GM21717 (cell line): ENCODE results near the gene SLC8A2.
"Not testable (repeated sequence)": the region's sequence is repeated elsewhere in the genome, so short reads cannot be mapped to it uniquely, and the experiment has no call there.

ENCODE experiments used
- ATAC-seq: cut with Tn5 transposase; IDR thresholded peaks from one replicate; pipeline ENCODE4 v1.9.1; 2021; ENCODE audit warnings: mild to moderate bottlenecking, moderate library complexity; ENCODE audit not compliant: unreplicated experiment

The SLC8A2 gene

DNA sequence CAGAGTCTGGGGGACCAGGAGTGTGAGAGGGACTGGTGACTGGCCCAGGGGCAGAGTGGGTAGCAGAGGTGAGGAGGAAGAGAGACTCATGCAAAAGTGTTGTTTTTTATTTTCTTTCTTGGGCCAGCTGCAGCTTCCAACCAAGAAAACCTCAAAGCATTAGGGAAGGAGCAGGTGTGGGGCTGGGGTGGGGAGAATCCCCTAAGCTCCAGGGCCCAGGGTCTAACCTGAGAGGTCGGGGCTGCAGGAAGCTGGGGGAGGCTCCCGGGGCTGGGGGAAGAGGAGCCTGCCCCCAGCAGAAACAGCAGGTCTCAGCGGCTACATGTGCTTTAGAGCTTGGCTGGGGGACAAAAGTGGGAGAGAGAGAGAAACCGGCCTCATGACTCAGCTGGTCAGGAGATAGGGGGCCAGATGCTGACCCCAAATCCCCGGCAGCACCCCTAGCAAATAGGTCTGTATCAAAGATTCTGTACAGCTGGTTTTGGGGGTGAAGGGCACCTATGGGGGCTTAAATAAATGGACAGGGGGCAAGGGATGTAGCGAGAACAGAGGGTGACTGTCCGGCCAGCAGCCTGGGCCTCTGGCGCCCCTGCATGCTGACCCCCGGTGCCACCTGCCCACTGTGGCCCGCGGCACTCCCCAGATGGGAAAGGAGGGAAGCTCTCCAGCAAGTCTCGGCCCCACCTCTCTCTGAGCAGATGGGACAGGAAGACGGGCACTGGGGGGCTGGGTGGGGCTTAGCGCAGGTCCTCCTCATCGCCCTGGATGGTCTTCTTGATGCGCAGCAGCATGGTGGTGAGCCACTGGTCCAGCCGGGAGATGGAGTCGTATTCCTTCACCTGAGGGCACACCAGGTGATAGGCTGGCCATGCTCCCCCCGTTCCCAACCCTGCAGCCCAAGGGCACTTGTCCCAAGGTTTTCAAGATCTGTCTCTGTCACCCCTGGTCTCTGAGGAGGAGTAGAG, 16.1 kb upstream of the SLC8A2 start:
- no peak for ATAC-seq

DNA sequence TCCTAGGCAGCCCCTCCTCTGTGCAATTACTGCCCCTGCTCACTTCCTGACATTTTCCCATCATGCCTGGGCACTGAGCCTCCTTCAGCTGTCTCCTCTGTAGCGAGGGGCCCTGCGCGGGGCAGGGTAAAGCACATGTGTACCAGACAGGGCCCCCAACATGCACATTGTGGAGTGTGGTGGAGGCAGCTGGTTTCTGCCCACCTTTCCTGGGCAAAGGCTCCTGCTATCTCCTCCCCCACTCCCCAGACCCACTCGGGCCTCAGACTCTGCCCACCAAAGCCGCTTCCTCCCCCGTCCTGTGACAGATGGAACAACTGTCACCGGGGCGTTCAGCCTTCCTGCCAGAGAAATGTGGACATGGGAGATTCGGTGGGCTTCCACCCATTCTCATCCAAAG, 15.2 kb upstream of the SLC8A2 start:
- no peak for ATAC-seq

DNA sequence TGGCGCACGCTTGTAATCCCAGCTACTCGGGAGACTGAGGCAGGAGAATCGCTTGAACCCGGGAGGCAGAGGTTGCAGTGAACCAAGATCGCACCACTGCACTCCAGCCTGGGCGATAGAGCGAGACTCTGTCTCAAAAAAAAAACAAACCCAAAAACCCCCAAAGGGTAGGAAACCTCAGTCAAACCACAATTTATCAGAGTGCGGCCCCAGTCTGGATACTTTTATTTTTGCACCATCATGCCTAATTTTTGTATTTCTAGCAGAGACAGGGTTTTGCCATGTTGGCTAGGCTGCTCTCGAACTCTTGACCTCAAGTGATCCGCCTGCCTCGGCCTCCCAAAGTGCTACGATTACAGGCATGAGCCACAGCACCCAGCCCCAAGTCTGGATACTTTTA, 14.5 kb upstream of the SLC8A2 start:
- ATAC-seq, result not testable (repeated sequence)

DNA sequence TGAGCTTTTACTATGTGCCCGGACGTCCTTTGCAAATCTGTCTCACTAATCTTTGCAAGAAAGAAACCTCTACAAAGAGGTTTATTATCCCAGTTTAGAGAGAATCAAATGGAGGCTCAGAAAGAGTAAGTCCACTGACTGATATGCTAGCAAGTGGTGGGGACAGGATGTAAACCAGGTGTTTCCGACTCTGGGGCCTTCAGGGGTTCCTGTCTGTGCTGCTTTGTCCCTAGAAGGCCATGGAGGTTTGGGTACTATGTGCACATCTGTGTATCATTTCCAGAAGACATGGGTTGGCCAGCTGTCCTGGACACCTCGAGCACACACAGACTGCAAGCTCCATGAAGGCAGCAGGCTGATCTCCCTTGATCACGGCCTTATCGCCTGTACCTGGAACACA, 13.5 kb upstream of the SLC8A2 start:
- no peak for ATAC-seq

- no peak for ATAC-seq
These were observed 12.4 kb upstream of the SLC8A2 start, which contains the start of gene KPTN for GRCh38 chr19:47483800-47484690. Gene KPTN (minus strand): TSS chr19:47484219. CDS start chr19:47484160, 59 bp downstream.

DNA sequence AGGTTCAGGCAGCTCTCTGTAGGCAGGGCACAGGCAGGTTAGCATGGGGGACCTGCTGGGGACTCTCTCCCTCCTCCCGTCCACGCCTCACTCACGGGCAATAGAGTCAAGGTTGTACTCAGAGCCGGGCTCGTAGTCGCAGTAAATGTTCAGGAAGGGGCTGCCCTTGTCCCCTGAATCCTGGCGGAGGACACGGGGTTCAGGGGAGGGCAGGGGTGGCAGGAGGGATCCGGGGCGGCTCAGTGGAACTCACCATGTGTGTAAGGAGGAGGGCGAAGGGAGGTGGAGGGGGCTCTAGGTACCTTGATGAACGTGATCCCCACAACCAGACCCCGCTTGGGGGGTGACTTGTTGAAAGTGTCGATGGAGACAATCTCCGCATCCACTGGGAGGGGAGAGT, 11.5 kb upstream of the SLC8A2 start:
- ATAC-seq, result no peak

- ATAC-seq, result no peak
These were observed 9.9 kb upstream of the SLC8A2 start for GRCh38 chr19:47481460-47482052.

DNA sequence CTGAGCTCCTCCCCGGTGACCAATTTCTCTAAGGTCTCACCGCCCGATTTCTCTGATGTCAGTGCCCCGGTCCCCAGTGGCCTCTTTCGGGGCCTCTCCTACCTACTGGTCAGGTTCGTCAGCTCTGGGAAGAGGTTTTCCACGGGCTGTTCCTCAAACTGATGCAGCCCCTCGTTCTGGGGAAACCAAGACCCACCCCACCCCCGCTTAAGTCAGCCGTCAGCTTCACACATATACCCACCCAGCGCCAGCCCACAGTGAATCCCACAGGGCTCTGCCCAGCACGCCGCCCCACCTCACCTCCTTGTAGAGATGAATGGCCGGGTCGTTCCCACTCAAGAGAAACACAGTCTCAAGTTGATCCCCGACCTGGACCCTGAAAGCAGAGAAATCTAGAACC, 9.0 kb upstream of the SLC8A2 start:
- ATAC-seq, result no peak

- no peak for ATAC-seq
These were observed 8.2 kb upstream of the SLC8A2 start for GRCh38 chr19:47479701-47480503.

DNA sequence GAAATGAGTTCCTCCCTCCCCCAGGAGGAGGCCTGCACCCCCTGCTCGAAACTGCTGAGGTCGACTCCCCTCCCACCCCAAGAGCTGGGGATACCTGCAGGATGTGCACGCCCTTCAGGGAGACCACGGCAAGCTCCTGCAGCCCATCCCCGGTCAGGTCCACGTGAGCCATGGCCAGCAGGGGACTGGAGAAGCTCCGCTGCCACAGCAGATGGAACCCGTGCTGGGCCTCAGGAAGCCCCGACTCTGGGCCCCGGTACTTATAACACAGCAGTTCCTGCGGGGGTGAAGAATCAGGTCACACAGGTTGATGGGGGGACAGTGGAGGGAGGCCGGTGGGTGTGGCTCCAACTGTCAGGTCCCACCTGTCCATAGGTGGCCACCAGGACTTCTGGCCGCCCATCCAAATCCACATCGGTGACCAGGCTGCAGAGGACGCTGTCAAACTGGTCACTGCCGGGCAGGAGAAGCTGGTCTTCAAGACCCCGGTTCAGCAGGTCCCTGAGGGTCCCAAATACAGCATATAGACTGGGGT, 4.8 kb upstream of the SLC8A2 start:
- no peak for ATAC-seq

DNA sequence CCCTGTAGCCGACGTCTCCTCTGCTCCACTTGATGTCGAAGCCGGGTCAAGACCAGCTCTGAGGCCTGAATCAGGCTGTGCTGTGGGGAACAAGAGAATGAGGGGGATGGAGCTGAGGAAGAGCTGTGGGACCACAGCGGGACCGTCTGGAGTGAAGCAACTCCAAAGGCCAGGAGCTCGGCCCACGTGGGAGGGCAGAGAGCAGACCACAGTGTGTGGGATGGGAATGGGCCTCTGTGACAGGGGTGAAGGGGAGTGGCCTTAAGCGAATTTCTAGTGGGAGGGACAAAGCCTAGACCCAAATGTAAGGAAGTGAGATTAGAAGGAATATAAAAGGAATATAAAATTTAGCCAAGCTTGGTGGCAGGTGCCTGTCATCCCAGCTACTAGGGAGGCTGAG, 3.8 kb upstream of the SLC8A2 start:
- no peak for ATAC-seq

- no peak for ATAC-seq
These were observed 1.6 kb upstream of the SLC8A2 start for GRCh38 chr19:47473336-47473735.

- ATAC-seq, result no peak
These were observed 336 bp downstream of the SLC8A2 start for GRCh38 chr19:47471381-47471732.

DNA sequence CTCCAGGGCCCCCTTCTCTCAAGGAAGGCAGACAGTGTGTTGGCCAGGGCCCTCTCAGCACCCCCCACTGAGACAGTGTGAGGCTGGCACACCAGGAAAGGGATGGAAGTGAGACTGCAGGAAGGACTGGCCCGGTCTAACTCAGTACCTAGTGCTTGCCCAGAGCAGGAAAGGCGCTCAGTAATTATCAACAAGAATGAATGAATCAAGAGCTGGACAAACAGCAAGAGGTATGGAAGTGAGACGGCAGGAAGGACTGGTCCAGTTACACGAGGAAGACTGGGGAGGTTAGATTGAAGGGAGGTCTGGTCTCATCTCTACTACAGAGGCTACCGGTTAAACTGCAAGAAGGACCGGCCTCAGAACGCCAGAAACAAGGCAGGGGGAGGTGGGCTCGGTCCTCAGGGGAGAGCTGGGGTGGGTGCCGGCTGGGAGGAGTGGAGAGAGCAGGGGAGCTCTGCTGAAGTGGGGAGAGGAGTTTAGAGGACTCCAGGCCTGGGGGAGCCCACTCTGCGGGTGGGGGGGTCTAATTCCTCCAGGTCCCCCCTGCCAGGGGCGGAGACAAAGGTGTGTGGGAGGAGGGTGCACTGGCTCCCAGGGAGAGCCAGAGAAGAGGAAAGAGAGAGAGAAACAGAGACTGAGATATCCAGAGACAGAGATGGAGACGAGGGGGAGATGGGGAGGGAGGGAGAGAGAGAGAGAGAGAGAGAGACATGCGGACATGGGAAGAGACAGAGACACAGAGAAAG, 1.1 kb downstream of the SLC8A2 start:
- no peak for ATAC-seq

DNA sequence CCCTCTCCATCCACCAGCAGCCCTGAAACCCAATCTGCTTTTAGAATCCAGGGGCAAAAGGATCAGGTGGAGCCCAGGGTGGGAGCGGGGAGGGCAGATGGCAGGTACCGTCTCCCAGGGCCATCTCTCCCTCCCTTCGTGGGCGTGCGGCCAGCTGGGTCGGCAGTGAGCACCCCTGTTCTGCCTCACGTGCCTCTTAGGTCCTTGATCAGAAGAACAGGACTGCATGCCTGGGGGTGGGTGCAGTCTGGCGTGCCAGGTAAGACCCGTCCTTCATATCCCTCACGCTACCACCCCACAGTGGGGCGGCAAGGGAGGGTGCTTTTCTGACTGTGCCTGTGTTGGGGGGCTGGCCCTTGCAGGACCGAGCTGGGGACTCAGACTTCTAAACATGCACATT, 2.0 kb downstream of the SLC8A2 start:
- no peak for ATAC-seq

DNA sequence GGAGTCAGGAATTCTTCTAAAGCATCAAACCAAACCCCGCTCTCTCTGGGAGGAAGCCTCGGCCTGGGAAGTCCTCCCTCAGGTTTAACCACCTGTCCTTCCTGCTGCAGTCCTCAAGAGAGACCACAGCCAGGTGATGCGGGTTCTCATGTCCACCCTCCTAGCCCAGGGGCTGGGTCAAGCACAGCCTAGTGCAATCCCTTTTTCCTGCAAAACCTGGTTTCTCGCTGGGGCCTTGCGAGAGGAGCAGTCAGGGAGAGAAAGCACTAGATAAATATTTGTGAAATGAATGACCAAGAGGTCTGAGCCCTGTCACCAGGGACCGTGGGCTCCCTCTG, 2.4 kb downstream of the SLC8A2 start:
- no peak for ATAC-seq

DNA sequence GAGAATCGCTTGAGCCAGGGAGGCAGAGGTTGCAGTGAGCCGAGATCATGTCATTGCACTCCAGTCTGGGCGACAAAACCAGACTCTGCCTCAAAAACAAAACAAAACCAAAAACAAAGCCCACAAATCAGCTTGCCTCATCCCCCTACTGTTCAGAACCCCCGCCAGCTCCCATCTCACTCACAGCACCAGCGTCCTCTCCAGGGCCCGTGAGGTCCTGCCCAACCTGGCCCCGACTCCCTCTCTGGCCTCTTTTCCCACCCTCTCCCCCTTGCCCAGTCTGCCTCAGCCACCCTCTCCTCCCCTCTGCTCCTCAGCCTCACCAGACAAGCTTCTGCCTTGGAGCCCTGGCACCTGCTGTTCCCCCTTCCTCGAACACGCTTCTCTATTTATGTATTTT, 3.8 kb downstream of the SLC8A2 start:
- no peak for ATAC-seq

DNA sequence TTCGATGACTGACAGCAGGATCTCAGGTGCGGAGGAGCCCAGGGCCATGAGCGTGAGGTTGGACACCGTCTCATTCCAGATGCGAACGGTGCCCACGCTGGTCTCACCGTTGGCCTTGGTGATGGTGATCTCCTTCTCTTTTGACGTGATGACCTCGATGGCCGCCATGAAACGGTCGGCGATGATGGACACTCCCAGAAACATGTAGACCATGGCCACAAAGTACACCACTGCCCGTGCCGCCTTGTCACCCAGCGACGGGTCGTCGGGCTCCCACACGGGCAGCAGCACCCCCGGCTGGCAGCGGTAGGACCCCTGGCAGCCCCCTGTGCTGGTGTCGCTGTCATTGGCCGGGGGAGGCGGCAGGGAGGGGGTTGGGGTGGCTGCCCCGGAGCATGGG, 5.7 kb downstream of the SLC8A2 start:
- ATAC-seq, result no peak

DNA sequence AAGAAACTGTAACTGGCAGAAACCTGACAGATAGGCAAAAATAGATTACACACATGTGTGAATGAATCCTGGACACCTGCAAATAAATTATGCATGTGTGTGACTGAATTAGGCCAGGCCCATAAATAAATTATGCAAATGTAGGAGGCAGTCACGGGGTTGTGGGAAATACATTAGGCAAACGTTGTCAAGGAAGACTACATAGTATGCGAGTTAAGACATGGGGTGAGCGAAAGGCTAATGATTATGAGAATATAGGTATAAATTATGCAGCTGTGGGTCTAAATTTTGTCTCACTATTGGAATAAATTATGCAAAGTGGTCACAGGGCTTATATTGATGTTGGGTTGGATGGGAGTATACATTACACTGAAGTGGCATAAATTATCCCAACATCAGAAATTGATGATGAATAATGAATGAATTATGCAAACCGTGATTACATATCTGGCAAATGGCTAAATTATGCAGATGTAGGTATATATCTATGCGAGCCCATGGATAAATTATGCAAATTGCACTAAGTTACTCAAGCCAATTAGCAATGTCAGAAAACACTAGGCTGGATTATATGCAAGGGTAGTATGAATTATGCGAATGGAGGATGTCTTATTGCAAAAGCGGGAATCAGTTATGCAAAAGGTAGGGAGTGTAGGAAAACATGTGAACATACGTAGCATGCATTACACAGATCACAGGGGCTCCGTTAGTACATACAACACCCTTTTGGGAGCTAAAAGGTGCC, 6.8 kb downstream of the SLC8A2 start:
- ATAC-seq, result no peak
